Activated CD8-positive, alpha-beta memory T cell treated with anti-CD3 and anti-CD28 coated beads, Interleukin-2, amount 50 U/mL, for 4 hours (primary cell): ENCODE data around the gene NECAB2.

Source experiments
- DNase-seq: peaks from one replicate; pipeline ENCODE4 v3.0.0-alpha.2; 2020

NECAB2 gene

GRCh38 chr16:83952940-83953795 is 14.9 kb upstream of the NECAB2 start, which contains the start of gene OSGIN1:
TSS of gene OSGIN1 (plus strand) at chr16:83953240. CDS start at chr16:83957672, 4,432 bp downstream.
- peak; percentile 62 for DNase-seq

GRCh38 chr16:83953796-83954576 is 14.1 kb upstream of the NECAB2 start:
- no peak for DNase-seq

- no peak for DNase-seq
These were observed 13.4 kb upstream of the NECAB2 start for GRCh38 chr16:83954577-83955016.

GRCh38 chr16:83955218-83956130 is 12.6 kb upstream of the NECAB2 start:
- DNase-seq, result no peak

- peak; percentile 71 for DNase-seq
These were observed 11.4 kb upstream of the NECAB2 start for GRCh38 chr16:83956336-83957289.

- DNase-seq, result no peak
These were observed 10.7 kb upstream of the NECAB2 start for GRCh38 chr16:83957296-83957855.

GRCh38 chr16:83958137-83958845 is 9.8 kb upstream of the NECAB2 start:
- no peak for DNase-seq

GRCh38 chr16:83958846-83959565 is 9.0 kb upstream of the NECAB2 start:
- no peak for DNase-seq

GRCh38 chr16:83959656-83960434 is 8.2 kb upstream of the NECAB2 start:
- no peak for DNase-seq

- DNase-seq, result no peak
These were observed 7.4 kb upstream of the NECAB2 start for GRCh38 chr16:83960521-83961249.

GRCh38 chr16:83961591-83961990 is 6.5 kb upstream of the NECAB2 start:
- DNase-seq, result no peak

- DNase-seq, result no peak
These were observed 4.5 kb upstream of the NECAB2 start for GRCh38 chr16:83963277-83964119.

- no peak for DNase-seq
These were observed 3.2 kb upstream of the NECAB2 start for GRCh38 chr16:83964684-83965443.

- no peak for DNase-seq
These were observed 2.4 kb upstream of the NECAB2 start for GRCh38 chr16:83965444-83966152.

- DNase-seq, result no peak
These were observed 1.8 kb upstream of the NECAB2 start for GRCh38 chr16:83966153-83966696.

- DNase-seq, result no peak
These were observed 953 bp upstream of the NECAB2 start for GRCh38 chr16:83967091-83967490.
